Hepatocyte (in vitro differentiated cells): ENCODE measurements around the gene ADGRV1. TPM values are rescaled to one million over a fixed set of nuclear protein-coding genes. Genes with fewer than 3 reads are reported as not detected.
A peak's percentile ranks its signal among the peaks of the same experiment; 100 is the strongest.

Source experiments
- DNase-seq: peaks from one replicate; pipeline ENCODE4 v3.0.0-alpha.2; 2016; ENCODE audit warnings: low spot score
- H2AFZ ChIP-seq: fragments of 200-600 bp; sonication (generic); 2 replicates; pipeline ENCODE4 v1.6.0; 2016; ENCODE audit warnings: antibody characterized with exemption, mild to moderate bottlenecking
- H3K27ac ChIP-seq: fragments of 200-600 bp; sonication (generic); 2 replicates; pipeline ENCODE4 v1.5.1; 2016; ENCODE audit warnings: mild to moderate bottlenecking
- H3K27me3 ChIP-seq: fragments of 200-600 bp; sonication (generic); 2 replicates; pipeline ENCODE4 v1.6.1; 2016
- H3K36me3 ChIP-seq: fragments of 200-600 bp; sonication (generic); replicated peaks from 2 replicates; pipeline ENCODE4 v1.5.1; 2016; ENCODE audit warnings: low read depth; ENCODE audit not compliant: insufficient read depth
- H3K4me1 ChIP-seq: fragments of 200-600 bp; sonication (generic); 2 replicates; pipeline ENCODE4 v1.5.1; 2016; ENCODE audit warnings: mild to moderate bottlenecking, moderate library complexity; ENCODE audit not compliant: insufficient read depth
- H3K4me2 ChIP-seq: fragments of 200-600 bp; sonication (generic); 2 replicates; pipeline ENCODE4 v1.6.0; 2016
- H3K4me3 ChIP-seq: fragments of 200-600 bp; sonication (generic); 2 replicates; pipeline ENCODE4 v1.5.1; 2016; ENCODE audit warnings: mild to moderate bottlenecking
- H3K79me2 ChIP-seq: fragments of 200-600 bp; sonication (generic); 2 replicates; pipeline ENCODE4 v1.6.0; 2017; ENCODE audit warnings: mild to moderate bottlenecking
- H3K9me2 ChIP-seq: fragments of 200-600 bp; sonication (generic); replicated peaks from 2 replicates; pipeline ENCODE4 v1.6.0; 2017; ENCODE audit warnings: mild to moderate bottlenecking; ENCODE audit not compliant: insufficient read depth
- H3K9me3 ChIP-seq: fragments of 200-600 bp; sonication (generic); 2 replicates; pipeline ENCODE4 v1.5.1; 2016; ENCODE audit warnings: low read depth, mild to moderate bottlenecking
- H4K20me1 ChIP-seq: fragments of 200-600 bp; sonication (generic); 2 replicates; pipeline ENCODE4 v1.6.0; 2016; ENCODE audit warnings: mild to moderate bottlenecking; ENCODE audit not compliant: insufficient read depth, poor library complexity, severe bottlenecking
- CTCF ChIP-seq: fragments of 200-600 bp; sonication (generic); IDR thresholded peaks from 2 replicates; pipeline ENCODE4 v1.5.1; 2016; ENCODE audit warnings: antibody characterized with exemption, mild to moderate bottlenecking; ENCODE audit not compliant: poor library complexity
- EZH2 ChIP-seq: fragments of 200-600 bp; sonication (generic); IDR thresholded peaks from 2 replicates; pipeline ENCODE4 v1.6.1; 2016; ENCODE audit warnings: antibody characterized with exemption, mild to moderate bottlenecking, borderline replicate concordance
- EZH2phosphoT487 ChIP-seq: fragments of 200-600 bp; sonication (generic); IDR thresholded peaks from one replicate; pipeline ENCODE4 v1.6.1; 2018; ENCODE audit warnings: antibody characterized with exemption, mild to moderate bottlenecking, low read depth, moderate library complexity; ENCODE audit not compliant: unreplicated experiment, severe bottlenecking
- WGBS: methylation state at CpG from one replicate; pipeline ENCODE4 v1.1.6; 2016; ENCODE audit warnings: low lambda C conversion rate; ENCODE audit errors: missing lambda C conversion rate; 5-methylcytosine and 5-hydroxymethylcytosine counted together
- polyA plus RNA-seq: library from polyadenylated mRNA; unstranded; fragments of >200 nt; fragmentation: Nextera tagmentation; extraction: Ambion mirVana; gene quantifications from 2 replicates; pipeline ENCODE4 v1.2.1, GENCODE V29; 2016
- total RNA-seq: library from RNA; depleted of rRNA; stranded (reverse); fragments of >200 nt; gene quantifications from 2 replicates; pipeline ENCODE4 v1.2.3, GENCODE V29; 2014

Gene ADGRV1
- total and polyA plus RNA-seq, 2 experiments from 2014 or later = 74.9 to 88.3 TPM

GRCh38 chr5:90803381-90803780, 244.8 kb downstream of the ADGRV1 start:
- no peaks in the 10 kb centered on the region for H3K4me1 ChIP-seq
- WGBS = 83% methylated on average over 4 of the region's 4 CpGs

GRCh38 chr5:90803876-90804275, 245.3 kb downstream of the ADGRV1 start:
- Histone ChIP-seq H3K27me3 (no peaks in the 10 kb centered on the region), H3K9me2 (no peaks in the 10 kb centered on the region), H3K4me1 (no peaks in the 10 kb centered on the region), H3K4me2 (no peak overlapping the region), H3K36me3 (no peaks in the 10 kb centered on the region), H3K9me3 (no peaks in the 10 kb centered on the region), H3K27ac (no peak overlapping the region), H3K4me3 (no peak overlapping the region), H4K20me1 (no peaks in the 10 kb centered on the region), H2AFZ (no peak overlapping the region), H3K79me2 (no peaks in the 10 kb centered on the region)
- 65% methylated on average over 2 of the region's 2 CpGs for WGBS
- peak; percentile 13 for DNase-seq
- TF ChIP-seq CTCF (no peak), EZH2phosphoT487 (no peak), EZH2 (no peak)

More at GRCh38 chr5:90803381-90803780, 244.8 kb downstream of the ADGRV1 start:
- Histone ChIP-seq H3K9me2 (no peaks in the 10 kb centered on the region), H3K4me3 (no peak overlapping the region), H3K36me3 (no peaks in the 10 kb centered on the region), H4K20me1 (no peaks in the 10 kb centered on the region), H3K27me3 (no peaks in the 10 kb centered on the region), H3K27ac (no peak overlapping the region), H3K9me3 (no peaks in the 10 kb centered on the region), H3K4me2 (no peak overlapping the region), H2AFZ (no peak overlapping the region), H3K79me2 (no peaks in the 10 kb centered on the region)
- TF ChIP-seq CTCF = peak; percentile 22
- no peak for TF ChIP-seq EZH2
- peak; percentile 13 for DNase-seq

- Histone ChIP-seq H3K9me3 (no peaks in the 10 kb centered on the region), H3K9me2 (no peaks in the 10 kb centered on the region), H4K20me1 (no peaks in the 10 kb centered on the region), H3K79me2 (no peaks in the 10 kb centered on the region), H3K4me3 (no peak overlapping the region), H3K36me3 (no peaks in the 10 kb centered on the region), H3K27me3 (no peaks in the 10 kb centered on the region), H3K4me1 (no peaks in the 10 kb centered on the region), H2AFZ (no peak overlapping the region), H3K4me2 (no peak overlapping the region), H3K27ac (no peak overlapping the region)
- DNase-seq = no peak
- TF ChIP-seq EZH2 (no peak), CTCF (no peak)
- 76% methylated on average over 6 of the region's 6 CpGs for WGBS
Observed at GRCh38 chr5:90807496-90807895, 248.9 kb downstream of the ADGRV1 start.
